ENCODE data around the gene SLC26A1.

SLC26A1 gene

GRCh38 chr4:970854-971520 lies 22.2 kb downstream of the SLC26A1 start:
- no peak overlapping the region for H2BK12ac ChIP-seq (ENCODE audit: low read length)
- no peak overlapping the region for H4K91ac ChIP-seq (ENCODE audit: low read depth, low read length, poor library complexity)
- H3K18ac ChIP-seq (ENCODE audit: low read length), result no peak overlapping the region
- H3K27ac ChIP-seq (replicated peaks; ENCODE audit: low read length), result no peak overlapping the region
- H3K9me3 ChIP-seq (replicated peaks in 1 of 2; ENCODE audit: control insufficient read depth in 2 of 2, insufficient read depth in 1 of 2, low read depth in 1 of 2, low read length in 2 of 2), result peaks cover 7 to 11% of the 10 kb centered on the region in 2 donors
- H2BK120ac ChIP-seq (ENCODE audit: low read depth, low read length), result no peak overlapping the region
- H2BK15ac ChIP-seq (ENCODE audit: low read length), result no peak overlapping the region
- no peak overlapping the region for H2AFZ ChIP-seq (ENCODE audit: low read length)
- H3K36me3 ChIP-seq (replicated peaks in 1 of 2; ENCODE audit: control insufficient read depth in 2 of 2, insufficient read depth in 2 of 2, low read length in 2 of 2), result peaks cover 0 to 6% of the 10 kb centered on the region in 2 donors
- H3K4me1 ChIP-seq (ENCODE audit: control insufficient read depth in 2 of 2, insufficient read depth in 1 of 2, low read depth in 1 of 2, low read length in 2 of 2), result peaks cover 2 to 10% of the 10 kb centered on the region in 2 donors
- peaks cover 0 to 46% (median 14%) of the 10 kb centered on the region in 3 experiments for H3K27me3 ChIP-seq (ENCODE audit: control insufficient read depth in 3 of 3, insufficient read depth in 3 of 3, low read depth in 1 of 3, low read length in 3 of 3)
- no peak for DNase-seq (ENCODE audit: low spot score)
- H4K8ac ChIP-seq (ENCODE audit: low read depth, low read length), result no peak overlapping the region
- no peak overlapping the region for H3K4ac ChIP-seq (ENCODE audit: low read length)
- H3K79me1 ChIP-seq (ENCODE audit: low read depth, low read length), result no peaks in the 10 kb centered on the region
- no peak overlapping the region for H3K9ac ChIP-seq (ENCODE audit: low read depth, low read length, poor library complexity)
- H3K23ac ChIP-seq (ENCODE audit: low read depth, low read length, poor library complexity), result peak overlapping the region; percentile 92
- H3K14ac ChIP-seq (ENCODE audit: low read length), result peak overlapping the region; percentile 82
- no CpG with 5 or more reads among the region's 17 CpGs for WGBS, 2 donors (ENCODE audit: extremely low coverage in 2 of 2, insufficient read length in 2 of 2, insufficient replicate concordance in 1 of 2)
- no peak overlapping the region for H2BK5ac ChIP-seq (ENCODE audit: low read length)
- H3K4me3 ChIP-seq (ENCODE audit: low read length in 2 of 2), result no peak overlapping the region
- no peak overlapping the region for H3K4me2 ChIP-seq (ENCODE audit: insufficient read depth, low read length, poor library complexity, severe bottlenecking)
- peak overlapping the region; percentile 56 for H2AK5ac ChIP-seq (ENCODE audit: low read depth, low read length)

- H3K36me3 ChIP-seq (replicated peaks in 1 of 2; ENCODE audit: control insufficient read depth in 2 of 2, insufficient read depth in 2 of 2, low read length in 2 of 2), result peaks cover 2 to 6% of the 10 kb centered on the region in 2 donors
- no CpG with 5 or more reads among the region's 25 CpGs for WGBS, 2 donors (ENCODE audit: extremely low coverage in 2 of 2, insufficient read length in 2 of 2, insufficient replicate concordance in 1 of 2)
These were observed 23.0 kb downstream of the SLC26A1 start for GRCh38 chr4:970046-970745.

GRCh38 chr4:968621-969394 lies 24.4 kb downstream of the SLC26A1 start:
- no CpG with 5 or more reads among the region's 23 CpGs for WGBS, 2 donors (ENCODE audit: extremely low coverage in 2 of 2, insufficient read length in 2 of 2, insufficient replicate concordance in 1 of 2)
- Histone ChIP-seq H3K4me1 (ENCODE audit: control insufficient read depth in 2 of 2, insufficient read depth in 1 of 2, low read depth in 1 of 2, low read length in 2 of 2) (peaks cover 2 to 10% of the 10 kb centered on the region in 2 donors), H3K9me3 (replicated peaks in 1 of 2; ENCODE audit: control insufficient read depth in 2 of 2, insufficient read depth in 1 of 2, low read depth in 1 of 2, low read length in 2 of 2) (no peaks in the 10 kb centered on the region), H4K91ac (ENCODE audit: low read depth, low read length, poor library complexity) (no peak overlapping the region), H3K4me2 (ENCODE audit: insufficient read depth, low read length, poor library complexity, severe bottlenecking) (peak overlapping the region; percentile 11), H3K23ac (ENCODE audit: low read depth, low read length, poor library complexity) (peak overlapping the region; percentile 85), H3K14ac (ENCODE audit: low read length) (no peak overlapping the region), H4K8ac (ENCODE audit: low read depth, low read length) (no peak overlapping the region), H3K27me3 (ENCODE audit: control insufficient read depth in 3 of 3, insufficient read depth in 3 of 3, low read depth in 1 of 3, low read length in 3 of 3) (peaks cover 0 to 46% (median 14%) of the 10 kb centered on the region in 3 experiments), H3K9ac (ENCODE audit: low read depth, low read length, poor library complexity) (peak overlapping the region; percentile 60), H2AFZ (ENCODE audit: low read length) (no peak overlapping the region), H3K18ac (ENCODE audit: low read length) (peak overlapping the region; percentile 80), H2BK12ac (ENCODE audit: low read length) (no peak overlapping the region), H3K36me3 (replicated peaks in 1 of 2; ENCODE audit: control insufficient read depth in 2 of 2, insufficient read depth in 2 of 2, low read length in 2 of 2) (peaks cover 2 to 10% of the 10 kb centered on the region in 2 donors), H2BK120ac (ENCODE audit: low read depth, low read length) (no peak overlapping the region), H3K27ac (replicated peaks; ENCODE audit: low read length) (no peak overlapping the region), H2BK5ac (ENCODE audit: low read length) (no peak overlapping the region), H2BK15ac (ENCODE audit: low read length) (no peak overlapping the region), H3K79me1 (ENCODE audit: low read depth, low read length) (peaks cover 1% of the 10 kb centered on the region), H2AK5ac (ENCODE audit: low read depth, low read length) (peak overlapping the region; percentile 84), H3K4me3 (ENCODE audit: low read length in 2 of 2) (no peak overlapping the region), H3K4ac (ENCODE audit: low read length) (no peak overlapping the region)
- no peak for DNase-seq (ENCODE audit: low spot score)

More at GRCh38 chr4:970046-970745, 23.0 kb downstream of the SLC26A1 start:
- H2BK120ac ChIP-seq (ENCODE audit: low read depth, low read length), result no peak overlapping the region
- H3K4me2 ChIP-seq (ENCODE audit: insufficient read depth, low read length, poor library complexity, severe bottlenecking), result no peak overlapping the region
- no peak overlapping the region for H3K4ac ChIP-seq (ENCODE audit: low read length)
- no peaks in the 10 kb centered on the region for H3K79me1 ChIP-seq (ENCODE audit: low read depth, low read length)
- no peak overlapping the region for H3K23ac ChIP-seq (ENCODE audit: low read depth, low read length, poor library complexity)
- H4K91ac ChIP-seq (ENCODE audit: low read depth, low read length, poor library complexity), result no peak overlapping the region
- no peak overlapping the region for H3K9ac ChIP-seq (ENCODE audit: low read depth, low read length, poor library complexity)
- H3K27me3 ChIP-seq (ENCODE audit: control insufficient read depth in 3 of 3, insufficient read depth in 3 of 3, low read depth in 1 of 3, low read length in 3 of 3), result peaks cover 0 to 46% (median 14%) of the 10 kb centered on the region in 3 experiments
- DNase-seq (ENCODE audit: low spot score), result no peak
- no peak overlapping the region for H4K8ac ChIP-seq (ENCODE audit: low read depth, low read length)
- no peak overlapping the region for H2BK12ac ChIP-seq (ENCODE audit: low read length)
- no peak overlapping the region for H2AFZ ChIP-seq (ENCODE audit: low read length)
- no peak overlapping the region for H2BK5ac ChIP-seq (ENCODE audit: low read length)
- H3K4me1 ChIP-seq (ENCODE audit: control insufficient read depth in 2 of 2, insufficient read depth in 1 of 2, low read depth in 1 of 2, low read length in 2 of 2), result peaks cover 2 to 10% of the 10 kb centered on the region in 2 donors
- H2AK5ac ChIP-seq (ENCODE audit: low read depth, low read length), result no peak overlapping the region
- no peak overlapping the region for H3K18ac ChIP-seq (ENCODE audit: low read length)
- H3K4me3 ChIP-seq (ENCODE audit: low read length in 2 of 2), result no peak overlapping the region
- H3K9me3 ChIP-seq (replicated peaks in 1 of 2; ENCODE audit: control insufficient read depth in 2 of 2, insufficient read depth in 1 of 2, low read depth in 1 of 2, low read length in 2 of 2), result peaks cover 7 to 11% of the 10 kb centered on the region in 2 donors
- no peak overlapping the region for H3K27ac ChIP-seq (replicated peaks; ENCODE audit: low read length)
- H3K14ac ChIP-seq (ENCODE audit: low read length), result no peak overlapping the region
- H2BK15ac ChIP-seq (ENCODE audit: low read length), result no peak overlapping the region
